ENCODE data around the gene MYO9A. TPM values are rescaled to one million over a fixed set of nuclear protein-coding genes. Genes with fewer than 3 reads are reported as not detected.

MYO9A gene
- total RNA-seq, 1 experiment from 2014 or later: 13.6 TPM

- in situ Hi-C loops (cut with HindIII; ENCODE audit: low pct_unique_long_range_greater_than_20kb, low sequenced_read_pairs): no loop called here
- no peak for DNase-seq (ENCODE audit: low read depth, low spot score)
Observed at GRCh38 chr15:71792521-71792920, 325.4 kb downstream of the MYO9A start.

- in situ Hi-C loops (cut with HindIII; ENCODE audit: low pct_unique_long_range_greater_than_20kb, low sequenced_read_pairs): no loop called here
- DNase-seq (ENCODE audit: low read depth, low spot score): no peak
Observed at GRCh38 chr15:71791975-71792374, 326.0 kb downstream of the MYO9A start.

- DNase-seq (ENCODE audit: low read depth, low spot score): no peak
- in situ Hi-C loops (cut with HindIII; ENCODE audit: low pct_unique_long_range_greater_than_20kb, low sequenced_read_pairs): no loop called here
Observed at GRCh38 chr15:71790081-71790480, 327.9 kb downstream of the MYO9A start.

GRCh38 chr15:71789616-71790015, 328.3 kb downstream of the MYO9A start:
- no peak for DNase-seq (ENCODE audit: low read depth, low spot score)
- in situ Hi-C loops (cut with HindIII; ENCODE audit: low pct_unique_long_range_greater_than_20kb, low sequenced_read_pairs): no loop called here

- in situ Hi-C loops (cut with HindIII; ENCODE audit: low pct_unique_long_range_greater_than_20kb, low sequenced_read_pairs): no loop called here
- no peak for DNase-seq (ENCODE audit: low read depth, low spot score)
Observed at GRCh38 chr15:71788646-71789579, 329.0 kb downstream of the MYO9A start.

GRCh38 chr15:71786673-71787072, 331.3 kb downstream of the MYO9A start:
- DNase-seq (ENCODE audit: low read depth, low spot score): no peak
- in situ Hi-C loops (cut with HindIII; ENCODE audit: low pct_unique_long_range_greater_than_20kb, low sequenced_read_pairs): no loop called here

- in situ Hi-C loops (cut with HindIII; ENCODE audit: low pct_unique_long_range_greater_than_20kb, low sequenced_read_pairs): no loop called here
- DNase-seq (ENCODE audit: low read depth, low spot score): no peak
Observed at GRCh38 chr15:71785996-71786395, 332.0 kb downstream of the MYO9A start.

GRCh38 chr15:71784719-71785118, 333.2 kb downstream of the MYO9A start:
- in situ Hi-C loops (cut with HindIII; ENCODE audit: low pct_unique_long_range_greater_than_20kb, low sequenced_read_pairs): no loop called here
- DNase-seq (ENCODE audit: low read depth, low spot score): no peak

- in situ Hi-C loops (cut with HindIII; ENCODE audit: low pct_unique_long_range_greater_than_20kb, low sequenced_read_pairs): no loop called here
- no peak for DNase-seq (ENCODE audit: low read depth, low spot score)
Observed at GRCh38 chr15:71782422-71783165, 335.4 kb downstream of the MYO9A start.

GRCh38 chr15:71781965-71782265, 336.0 kb downstream of the MYO9A start:
- no peak for DNase-seq (ENCODE audit: low read depth, low spot score)
- in situ Hi-C loops (cut with HindIII; ENCODE audit: low pct_unique_long_range_greater_than_20kb, low sequenced_read_pairs): no loop called here

GRCh38 chr15:71781179-71781964, 336.6 kb downstream of the MYO9A start:
- in situ Hi-C loops (cut with HindIII; ENCODE audit: low pct_unique_long_range_greater_than_20kb, low sequenced_read_pairs): no loop called here
- DNase-seq (ENCODE audit: low read depth, low spot score): no peak

GRCh38 chr15:71780115-71780976, 337.6 kb downstream of the MYO9A start:
- in situ Hi-C loops (cut with HindIII; ENCODE audit: low pct_unique_long_range_greater_than_20kb, low sequenced_read_pairs): no loop called here
- DNase-seq (ENCODE audit: low read depth, low spot score): peak; percentile 68

GRCh38 chr15:71779073-71779797, 338.7 kb downstream of the MYO9A start:
- in situ Hi-C loops (cut with HindIII; ENCODE audit: low pct_unique_long_range_greater_than_20kb, low sequenced_read_pairs): no loop called here
- peak; percentile 26 for DNase-seq (ENCODE audit: low read depth, low spot score)

GRCh38 chr15:71777216-71777943, 340.6 kb downstream of the MYO9A start:
- in situ Hi-C loops (cut with HindIII; ENCODE audit: low pct_unique_long_range_greater_than_20kb, low sequenced_read_pairs): no loop called here

GRCh38 chr15:71776304-71776703, 341.6 kb downstream of the MYO9A start:
- in situ Hi-C loops (cut with HindIII; ENCODE audit: low pct_unique_long_range_greater_than_20kb, low sequenced_read_pairs): no loop called here
- no peak for DNase-seq (ENCODE audit: low read depth, low spot score)

More at GRCh38 chr15:71777216-71777943, 340.6 kb downstream of the MYO9A start:
- DNase-seq (ENCODE audit: low read depth, low spot score): no peak

GRCh38 chr15:71775856-71776255, 342.1 kb downstream of the MYO9A start:
- in situ Hi-C loops (cut with HindIII; ENCODE audit: low pct_unique_long_range_greater_than_20kb, low sequenced_read_pairs): no loop called here
- no peak for DNase-seq (ENCODE audit: low read depth, low spot score)
